ENCODE data around the gene ISX.

The ISX gene

GRCh38 chr22:35116817-35117216 is 50.9 kb downstream of the ISX start:
- H3K4me3 ChIP-seq (ENCODE audit: low read depth, low read length) = no peak overlapping the region
- TF ChIP-seq POLR2A (IDR thresholded peaks at IDR 0.05; ENCODE audit: extremely low read depth, insufficient read length) = no peak
- TF ChIP-seq, protein P1, sequence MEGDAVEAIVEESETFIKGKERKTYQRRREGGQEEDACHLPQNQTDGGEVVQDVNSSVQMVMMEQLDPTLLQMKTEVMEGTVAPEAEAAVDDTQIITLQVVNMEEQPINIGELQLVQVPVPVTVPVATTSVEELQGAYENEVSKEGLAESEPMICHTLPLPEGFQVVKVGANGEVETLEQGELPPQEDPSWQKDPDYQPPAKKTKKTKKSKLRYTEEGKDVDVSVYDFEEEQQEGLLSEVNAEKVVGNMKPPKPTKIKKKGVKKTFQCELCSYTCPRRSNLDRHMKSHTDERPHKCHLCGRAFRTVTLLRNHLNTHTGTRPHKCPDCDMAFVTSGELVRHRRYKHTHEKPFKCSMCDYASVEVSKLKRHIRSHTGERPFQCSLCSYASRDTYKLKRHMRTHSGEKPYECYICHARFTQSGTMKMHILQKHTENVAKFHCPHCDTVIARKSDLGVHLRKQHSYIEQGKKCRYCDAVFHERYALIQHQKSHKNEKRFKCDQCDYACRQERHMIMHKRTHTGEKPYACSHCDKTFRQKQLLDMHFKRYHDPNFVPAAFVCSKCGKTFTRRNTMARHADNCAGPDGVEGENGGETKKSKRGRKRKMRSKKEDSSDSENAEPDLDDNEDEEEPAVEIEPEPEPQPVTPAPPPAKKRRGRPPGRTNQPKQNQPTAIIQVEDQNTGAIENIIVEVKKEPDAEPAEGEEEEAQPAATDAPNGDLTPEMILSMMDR (IDR thresholded peaks at IDR 0.05; ENCODE audit: low read depth, low read length) = peak; percentile 7
- no peak for DNase-seq (ENCODE audit: low read depth)

DNA sequence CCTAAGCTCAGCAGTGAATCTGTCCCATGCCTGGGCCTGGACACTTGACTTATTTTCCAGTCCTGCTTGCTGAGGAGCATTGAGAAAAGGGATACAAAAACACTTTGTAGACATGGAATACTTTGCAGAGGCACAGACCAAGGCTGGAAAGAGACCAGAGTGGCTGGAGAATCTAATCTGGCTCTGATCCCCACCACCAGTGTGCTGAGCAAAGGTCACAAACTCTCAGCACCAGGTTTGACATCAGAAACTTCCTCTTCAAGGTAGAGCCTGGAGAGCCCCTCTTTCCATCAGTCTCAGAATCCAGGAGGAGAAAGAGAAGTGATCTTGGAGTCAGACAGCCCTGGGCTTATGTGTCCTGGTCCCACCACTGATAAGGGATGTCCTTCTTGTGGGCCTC is 53.5 kb downstream of the ISX start:
- DNase-seq (ENCODE audit: low read depth) = no peak
- no peak for TF ChIP-seq POLR2A (IDR thresholded peaks at IDR 0.05; ENCODE audit: extremely low read depth, insufficient read length)
- TF ChIP-seq MYC (IDR thresholded peaks at IDR 0.05; ENCODE audit: low read depth, low read length) = no peak
- TF ChIP-seq, protein P1 (IDR thresholded peaks at IDR 0.05; ENCODE audit: low read depth, low read length) = no peak
- TF ChIP-seq, protein P2, sequence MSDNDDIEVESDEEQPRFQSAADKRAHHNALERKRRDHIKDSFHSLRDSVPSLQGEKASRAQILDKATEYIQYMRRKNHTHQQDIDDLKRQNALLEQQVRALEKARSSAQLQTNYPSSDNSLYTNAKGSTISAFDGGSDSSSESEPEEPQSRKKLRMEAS (IDR thresholded peaks at IDR 0.05; ENCODE audit: low read depth, low read length) = no peak
- H3K4me3 ChIP-seq (ENCODE audit: low read depth, low read length) = no peak overlapping the region

- DNase-seq (ENCODE audit: low read depth) = no peak
- no peak overlapping the region for H3K4me3 ChIP-seq (ENCODE audit: low read depth, low read length)
- TF ChIP-seq POLR2A (IDR thresholded peaks at IDR 0.05; ENCODE audit: extremely low read depth, insufficient read length) (no peak), MYC (IDR thresholded peaks at IDR 0.05; ENCODE audit: low read depth, low read length) (no peak)
- TF ChIP-seq, protein P1 (IDR thresholded peaks at IDR 0.05; ENCODE audit: low read depth, low read length) = no peak
- TF ChIP-seq, protein P2 (IDR thresholded peaks at IDR 0.05; ENCODE audit: low read depth, low read length) = no peak
Observed at GRCh38 chr22:35124691-35125219, 58.8 kb downstream of the ISX start.

DNA sequence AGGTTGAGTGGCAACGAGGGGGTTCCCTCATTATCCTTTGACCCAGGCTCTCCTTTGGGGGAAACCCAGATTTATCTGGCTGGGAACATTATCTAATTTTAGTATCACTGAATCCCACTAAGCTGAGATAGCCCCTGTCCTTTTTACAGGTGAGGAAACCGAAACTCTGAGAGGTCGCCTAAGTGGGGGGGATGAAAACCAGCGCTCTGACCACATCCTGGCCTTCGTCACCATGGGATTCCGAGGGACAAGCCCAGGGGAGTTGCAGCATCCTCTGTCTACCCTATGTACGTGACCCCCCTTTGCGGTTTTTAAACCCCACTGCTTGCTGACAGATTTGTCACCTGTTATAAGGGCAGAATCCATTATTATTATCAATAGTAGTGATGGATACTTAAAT is 61.0 kb downstream of the ISX start:
- TF ChIP-seq, protein P2 (IDR thresholded peaks at IDR 0.05; ENCODE audit: low read depth, low read length) = no peak
- TF ChIP-seq, protein P1 (IDR thresholded peaks at IDR 0.05; ENCODE audit: low read depth, low read length) = no peak
- no peak for TF ChIP-seq MYC (IDR thresholded peaks at IDR 0.05; ENCODE audit: low read depth, low read length)
- no peak overlapping the region for H3K4me3 ChIP-seq (ENCODE audit: low read depth, low read length)
- no peak for DNase-seq (ENCODE audit: low read depth)

DNA sequence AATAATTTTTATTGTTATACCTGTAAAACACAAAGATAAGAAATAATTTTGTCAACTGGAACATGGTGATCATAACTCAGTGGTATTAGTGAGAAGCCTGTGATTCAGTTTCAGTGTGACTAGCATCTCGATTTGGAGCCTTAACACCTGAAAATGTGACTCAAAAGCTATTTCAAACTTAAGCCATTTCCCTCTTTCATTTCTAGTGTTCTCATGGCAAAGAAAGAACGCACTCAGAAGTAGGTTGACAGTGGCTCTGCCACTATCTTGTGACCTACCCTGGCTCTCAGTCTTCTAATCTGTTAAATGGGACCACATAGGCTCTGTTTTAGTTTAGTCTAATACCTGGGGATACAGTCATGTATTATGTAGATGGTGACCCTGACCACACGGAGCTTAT is 62.7 kb downstream of the ISX start:
- no peak for DNase-seq (ENCODE audit: low read depth)
- H3K4me3 ChIP-seq (ENCODE audit: low read depth, low read length) = no peak overlapping the region
- TF ChIP-seq POLR2A (IDR thresholded peaks at IDR 0.05; ENCODE audit: extremely low read depth, insufficient read length) (no peak), MYC (IDR thresholded peaks at IDR 0.05; ENCODE audit: low read depth, low read length) (no peak)
- TF ChIP-seq, protein P1 (IDR thresholded peaks at IDR 0.05; ENCODE audit: low read depth, low read length) = no peak
- TF ChIP-seq, protein P2 (IDR thresholded peaks at IDR 0.05; ENCODE audit: low read depth, low read length) = no peak

DNA sequence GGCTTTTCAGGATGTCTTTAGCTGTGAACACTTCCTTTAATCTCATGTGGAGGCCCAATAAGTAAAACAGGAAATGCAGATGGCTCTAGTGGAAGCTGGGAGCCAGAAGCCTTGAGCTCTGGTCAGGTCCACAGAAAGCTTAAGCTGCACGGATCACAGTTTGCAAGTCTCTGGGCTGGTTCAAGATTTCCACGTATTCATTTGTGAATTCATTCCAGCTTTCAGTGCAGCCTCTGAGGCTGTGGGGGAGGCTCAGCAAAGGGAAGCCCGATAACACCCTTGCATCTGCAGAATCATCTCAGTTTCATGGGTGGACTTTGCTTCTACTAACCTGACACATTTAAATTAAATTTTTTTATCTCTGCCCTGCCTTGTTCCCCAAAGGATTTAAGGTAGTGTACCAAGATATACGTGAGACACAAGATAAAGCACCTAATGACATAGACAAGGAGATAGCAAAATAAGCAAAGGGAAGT is 65.6 kb downstream of the ISX start:
- TF ChIP-seq, protein P1 (IDR thresholded peaks at IDR 0.05; ENCODE audit: low read depth, low read length) = no peak
- TF ChIP-seq POLR2A (IDR thresholded peaks at IDR 0.05; ENCODE audit: extremely low read depth, insufficient read length) (no peak), MYC (IDR thresholded peaks at IDR 0.05; ENCODE audit: low read depth, low read length) (no peak)
- TF ChIP-seq, protein P2 (IDR thresholded peaks at IDR 0.05; ENCODE audit: low read depth, low read length) = no peak
- DNase-seq (ENCODE audit: low read depth) = peak; percentile 17
- no peak overlapping the region for H3K4me3 ChIP-seq (ENCODE audit: low read depth, low read length)

All from NB4 (cell line).